ENCODE data around the gene EPAS1.

Gene EPAS1

GRCh38 chr2:46320141-46320567 is 22.9 kb downstream of the EPAS1 start:
- no peak for DNase-seq (ENCODE audit: low read depth in 2 of 2)

- DNase-seq (ENCODE audit: low read depth in 2 of 2): no peak
These were observed 26.5 kb downstream of the EPAS1 start for GRCh38 chr2:46323730-46324129.

GRCh38 chr2:46325182-46325928 is 28.1 kb downstream of the EPAS1 start:
- no peak for DNase-seq (ENCODE audit: low read depth in 2 of 2)

GRCh38 chr2:46326231-46326980 is 29.2 kb downstream of the EPAS1 start:
- no peak for DNase-seq (ENCODE audit: low read depth in 2 of 2)

GRCh38 chr2:46327627-46328026 is 30.4 kb downstream of the EPAS1 start:
- no peak for DNase-seq (ENCODE audit: low read depth in 2 of 2)

GRCh38 chr2:46328291-46328690 is 31.1 kb downstream of the EPAS1 start:
- no peak for DNase-seq (ENCODE audit: low read depth in 2 of 2)

- DNase-seq (ENCODE audit: low read depth in 2 of 2): no peak
These were observed 31.6 kb downstream of the EPAS1 start for GRCh38 chr2:46328829-46329228.

GRCh38 chr2:46329340-46329739 is 32.1 kb downstream of the EPAS1 start:
- DNase-seq (ENCODE audit: low read depth in 2 of 2): no peak

- DNase-seq (ENCODE audit: low read depth in 2 of 2): no peak
These were observed 32.9 kb downstream of the EPAS1 start for GRCh38 chr2:46329803-46330775.

GRCh38 chr2:46331109-46331766 is 34.0 kb downstream of the EPAS1 start:
- DNase-seq (ENCODE audit: low read depth in 2 of 2): no peak

- no peak for DNase-seq (ENCODE audit: low read depth in 2 of 2)
These were observed 35.6 kb downstream of the EPAS1 start for GRCh38 chr2:46332686-46333281.

- no peak for DNase-seq (ENCODE audit: low read depth in 2 of 2)
These were observed 36.7 kb downstream of the EPAS1 start for GRCh38 chr2:46333912-46334311.

- DNase-seq (ENCODE audit: low read depth in 2 of 2): no peak
These were observed 37.4 kb downstream of the EPAS1 start for GRCh38 chr2:46334389-46335271.

- DNase-seq (ENCODE audit: low read depth in 2 of 2): no peak
These were observed 38.4 kb downstream of the EPAS1 start for GRCh38 chr2:46335391-46336282.

GRCh38 chr2:46336283-46336959 is 39.2 kb downstream of the EPAS1 start:
- DNase-seq (ENCODE audit: low read depth in 2 of 2): no peak

GRCh38 chr2:46337208-46337994 is 40.2 kb downstream of the EPAS1 start:
- no peak for DNase-seq (ENCODE audit: low read depth in 2 of 2)

GRCh38 chr2:46338674-46339073 is 41.5 kb downstream of the EPAS1 start:
- no peak for DNase-seq (ENCODE audit: low read depth in 2 of 2)

GRCh38 chr2:46339200-46339599 is 42.0 kb downstream of the EPAS1 start:
- DNase-seq (ENCODE audit: low read depth in 2 of 2): no peak
